HEK293 (cell line): ENCODE data around the gene NKD1.

Experiments used
- CTCF ChIA-PET: fragments of 350-600 bp; formaldehyde crosslinking; extraction: SDS; loops from one replicate; lab custom pipeline; 2021; ENCODE audit warnings: antibody characterized with exemption; lab: Yijun Ruan, JAX
- POLR2A ChIA-PET: fragments of 300-600 bp; formaldehyde crosslinking; extraction: SDS; loops from one replicate; lab custom pipeline; 2020; ENCODE audit warnings: antibody characterized with exemption, inconsistent platforms; lab: Yijun Ruan, JAX
- H3K27ac ChIP-seq: fragments of 200-500 bp; sonication (Bioruptor generic); 2 replicates; pipeline ENCODE4 v1.5.1; 2014; ENCODE audit warnings: low read depth, low read length, control low read depth, inconsistent platforms; ENCODE audit errors: extremely low read depth
- H3K36me3 ChIP-seq, 2 experiments: fragments of 200-500 bp in 1 of 2; sonication (Bioruptor generic) in 1 of 2; 1 replicate in 1 of 2; 2 replicates in 1 of 2; pipeline ENCODE4 v1.5.1; 2014 to 2017; ENCODE audit warnings: inconsistent platforms in 2 of 2, low read length in 2 of 2; ENCODE audit not compliant: control insufficient read depth in 2 of 2, insufficient read depth in 1 of 2
- H3K4me1 ChIP-seq: fragments of 200-500 bp; sonication (Bioruptor generic); 2 replicates; pipeline ENCODE4 v1.5.1; 2014; ENCODE audit warnings: mild to moderate bottlenecking, low read length, inconsistent platforms; ENCODE audit not compliant: control insufficient read depth, insufficient read depth
- H3K4me3 ChIP-seq: 2 replicates; pipeline ENCODE4 v1.5.1; 2011; ENCODE audit warnings: low read depth, mild to moderate bottlenecking, control low read depth, low read length, moderate library complexity
- H3K9me3 ChIP-seq: fragments of 200-500 bp; sonication (Bioruptor generic); 2 replicates; pipeline ENCODE4 v1.5.1; 2014; ENCODE audit warnings: low read depth, low read length, inconsistent platforms; ENCODE audit not compliant: control insufficient read depth, insufficient read depth
- ATF2 ChIP-seq: fragments of 450-650 bp; formaldehyde crosslinking; IDR thresholded peaks from 2 replicates; pipeline ENCODE4 v1.5.1; 2016; ENCODE audit warnings: missing biosample characterization, missing genetic modification characterization, low read depth
- BCL11B ChIP-seq: fragments of 450-650 bp; formaldehyde crosslinking; IDR thresholded peaks from 2 replicates; pipeline ENCODE4 v1.5.1; 2016; ENCODE audit warnings: low read depth, missing biosample characterization, missing genetic modification characterization
- ELK4 ChIP-seq: IDR thresholded peaks from 2 replicates; pipeline ENCODE4 v1.6.1; 2011; ENCODE audit warnings: mild to moderate bottlenecking, low read depth, low read length, borderline replicate concordance
- GLI2 ChIP-seq: fragments of 450-650 bp; formaldehyde crosslinking; IDR thresholded peaks from 2 replicates; pipeline ENCODE4; 2017; ENCODE audit warnings: missing biosample characterization, missing genetic modification characterization, low read depth, borderline replicate concordance
- KLF17 ChIP-seq: fragments of 450-650 bp; formaldehyde crosslinking; IDR thresholded peaks from 2 replicates; pipeline ENCODE4 v1.5.1; 2016; ENCODE audit warnings: missing biosample characterization, missing genetic modification characterization
- MEIS1 ChIP-seq: sonication (generic); formaldehyde crosslinking; IDR thresholded peaks from 2 replicates; pipeline ENCODE4 v1.8.1; 2022; ENCODE audit warnings: missing genetic modification reagents, mild to moderate bottlenecking, borderline replicate concordance
- SALL2 ChIP-seq: fragments of 450-650 bp; formaldehyde crosslinking; IDR thresholded peaks from 2 replicates; pipeline ENCODE4 v1.5.0; 2017; ENCODE audit warnings: missing biosample characterization, mild to moderate bottlenecking, missing genetic modification characterization, borderline replicate concordance
- SCRT2 ChIP-seq: fragments of 450-650 bp; formaldehyde crosslinking; IDR thresholded peaks from 2 replicates; pipeline ENCODE4 v1.5.1; 2016; ENCODE audit warnings: missing biosample characterization, missing genetic modification characterization
- SP7 ChIP-seq: fragments of 450-650 bp; formaldehyde crosslinking; IDR thresholded peaks from 2 replicates; pipeline ENCODE4 v1.5.1; 2016; ENCODE audit warnings: missing biosample characterization, missing genetic modification characterization
- ZBTB20 ChIP-seq: fragments of 450-650 bp; formaldehyde crosslinking; IDR thresholded peaks from 2 replicates; pipeline ENCODE4 v1.5.1; 2016; ENCODE audit warnings: missing biosample characterization, missing genetic modification characterization
- ZIC2 ChIP-seq: fragments of 450-650 bp; formaldehyde crosslinking; IDR thresholded peaks from 2 replicates; pipeline ENCODE4 v1.5.1; 2016; ENCODE audit warnings: missing biosample characterization, missing genetic modification characterization
- ZNF366 ChIP-seq: fragments of 450-650 bp; formaldehyde crosslinking; conservative IDR thresholded peaks from 2 replicates; pipeline ENCODE4 v1.5.1; 2016; ENCODE audit warnings: missing biosample characterization, missing genetic modification characterization
- ZNF37A ChIP-seq: fragments of 450-650 bp; IDR thresholded peaks from 2 replicates; pipeline ENCODE4 v1.5.1; 2018; ENCODE audit warnings: missing biosample characterization, missing genetic modification characterization
- ZNF514 ChIP-seq: fragments of 450-650 bp; formaldehyde crosslinking; IDR thresholded peaks from 2 replicates; pipeline ENCODE4 v1.5.1; 2016; ENCODE audit warnings: missing biosample characterization, missing genetic modification characterization
- ZNF549 ChIP-seq: fragments of 450-650 bp; IDR thresholded peaks from 2 replicates; pipeline ENCODE4 v1.5.1; 2018; ENCODE audit warnings: missing biosample characterization, missing genetic modification characterization, mild to moderate bottlenecking, inconsistent platforms, moderate library complexity
- ZNF654 ChIP-seq: fragments of 450-650 bp; formaldehyde crosslinking; IDR thresholded peaks from 2 replicates; pipeline ENCODE4 v1.5.1; 2016; ENCODE audit warnings: low read depth, missing biosample characterization, missing genetic modification characterization
- ZNF692 ChIP-seq: fragments of 450-650 bp; formaldehyde crosslinking; IDR thresholded peaks from 2 replicates; pipeline ENCODE4 v1.5.1; 2016; ENCODE audit warnings: missing biosample characterization, missing genetic modification characterization
- ZNF701 ChIP-seq: fragments of 450-650 bp; formaldehyde crosslinking; IDR thresholded peaks from 2 replicates; pipeline ENCODE4 v1.5.1; 2016; ENCODE audit warnings: missing biosample characterization, missing genetic modification characterization
- ZNF777 ChIP-seq: fragments of 450-650 bp; formaldehyde crosslinking; IDR thresholded peaks from 2 replicates; pipeline ENCODE4 v1.5.1; 2017; ENCODE audit warnings: missing biosample characterization, missing genetic modification characterization, borderline replicate concordance
- ZXDB ChIP-seq: fragments of 450-650 bp; formaldehyde crosslinking; IDR thresholded peaks from 2 replicates; pipeline ENCODE4 v1.5.1; 2016; ENCODE audit warnings: missing biosample characterization, missing genetic modification characterization

NKD1 gene

GRCh38 chr16:50587543-50587942 lies 39.3 kb downstream of the NKD1 start:
- Histone ChIP-seq H3K27ac (no peak overlapping the region), H3K9me3 (no peaks in the 10 kb centered on the region), H3K4me3 (no peak overlapping the region), H3K36me3 (no peaks in the 10 kb centered on the region)
- POLR2A ChIA-PET = no interaction called here
- peak; percentile 96 for TF ChIP-seq ZNF549 (tag by site-specific recombination)
- TF ChIP-seq GLI2 (tag by site-specific recombination) = no peak
- TF ChIP-seq, all 188 proteins: peak for 1
- CTCF ChIA-PET = no interaction called here
- H3K4me1 ChIP-seq = peaks cover 3% of the 10 kb centered on the region; the same call in 1 of the 2 replicates

GRCh38 chr16:50588276-50588675 lies 40.1 kb downstream of the NKD1 start:
- Histone ChIP-seq H3K4me1 (peaks cover 3% of the 10 kb centered on the region; the same call in 1 of the 2 replicates), H3K27ac (no peak overlapping the region), H3K9me3 (no peaks in the 10 kb centered on the region), H3K4me3 (no peak overlapping the region), H3K36me3 (no peaks in the 10 kb centered on the region)
- ChIA-PET POLR2A (no interaction called here), CTCF (no interaction called here)
- TF ChIP-seq SALL2 (tag by site-specific recombination) = no peak
- TF ChIP-seq ATF2 (tag by site-specific recombination) = no peak
- TF ChIP-seq ZXDB = no peak
- no peak for TF ChIP-seq ELK4
- TF ChIP-seq ZNF514 (tag by site-specific recombination) = no peak
- no peak for TF ChIP-seq BCL11B (tag by site-specific recombination)

- no peak for TF ChIP-seq SP7
- no peak for TF ChIP-seq ZNF701 (tag by site-specific recombination)
- TF ChIP-seq, all 188 proteins: peak for 0
- ChIA-PET CTCF (no interaction called here), POLR2A (no interaction called here)
Measured at GRCh38 chr16:50591209-50591608, 43.0 kb downstream of the NKD1 start.

GRCh38 chr16:50591800-50592771 lies 43.9 kb downstream of the NKD1 start:
- H3K9me3 ChIP-seq = no peaks in the 10 kb centered on the region

More at GRCh38 chr16:50591209-50591608, 43.0 kb downstream of the NKD1 start:
- no peaks in the 10 kb centered on the region for H3K9me3 ChIP-seq
- H3K4me3 ChIP-seq = no peak overlapping the region
- no peaks in the 10 kb centered on the region for H3K36me3 ChIP-seq
- no peak overlapping the region for H3K27ac ChIP-seq
- peaks cover 3% of the 10 kb centered on the region; the same call in 1 of the 2 replicates for H3K4me1 ChIP-seq

More at GRCh38 chr16:50591800-50592771, 43.9 kb downstream of the NKD1 start:
- peaks cover 3% of the 10 kb centered on the region; the same call in 1 of the 2 replicates for H3K4me1 ChIP-seq
- no peak overlapping the region for H3K4me3 ChIP-seq
- ChIA-PET POLR2A (interaction anchor here (0.5 kb wide), 1 partner anchor 22 kb away, joined by 3 read pairs; no protein-coding TSS in a partner anchor), CTCF (interaction anchor here (0.6 to 2.5 kb wide), 3 partner anchors 42 to 80 kb away, joined by 3 to 13 read pairs (median 3); no protein-coding TSS in a partner anchor)
- no peaks in the 10 kb centered on the region for H3K36me3 ChIP-seq
- TF ChIP-seq ZNF777 (tag by site-specific recombination) = no peak
- peak; percentile 57 for TF ChIP-seq ZBTB20 (tag by site-specific recombination)
- TF ChIP-seq ZNF654 (tag by site-specific recombination) = no peak
- no peak for TF ChIP-seq KLF17 (tag by site-specific recombination)
- no peak for TF ChIP-seq ZNF366 (tag by site-specific recombination)
- TF ChIP-seq ZNF692 = peak; percentile 70
- no peak for TF ChIP-seq MEIS1 (CRISPR knock-in tag)
- 0 out of 2 replicates have a peak, but pooled peaks have one; percentile 17 for TF ChIP-seq ZIC2 (tag by site-specific recombination)
- TF ChIP-seq SCRT2 (tag by site-specific recombination) = 0 out of 2 replicates have a peak, but pooled peaks have one; percentile 23
- no peak for TF ChIP-seq ZNF37A (tag by site-specific recombination)
- H3K27ac ChIP-seq = no peak overlapping the region
